Upper lobe of right lung (tissue), 1 donor: Measurements from ENCODE around the gene KHDC1. TPM values are rescaled to one million over a fixed set of nuclear protein-coding genes. Genes with fewer than 3 reads are reported as not detected.

Experiments
- ATAC-seq: fragments of 200-7000 bp; cut with Tn5 transposase; one replicate; pipeline ENCODE4 v1.9.1; 2020; ENCODE audit warnings: mild to moderate bottlenecking, moderate library complexity
- DNase-seq: peaks from one replicate; pipeline ENCODE4 v3.0.0-alpha.2; 2020
- H3K27ac ChIP-seq: fragments of 200-600 bp; one replicate; pipeline ENCODE4 v1.8.0; 2022
- H3K27me3 ChIP-seq: fragments of 200-600 bp; one replicate; pipeline ENCODE4 v1.8.0; 2022; ENCODE audit warnings: mild to moderate bottlenecking
- H3K36me3 ChIP-seq: fragments of 200-600 bp; one replicate; pipeline ENCODE4 v1.8.0; 2022
- H3K4me1 ChIP-seq: fragments of 200-600 bp; one replicate; pipeline ENCODE4 v1.8.0; 2022
- H3K4me3 ChIP-seq: fragments of 200-600 bp; one replicate; pipeline ENCODE4 v1.8.0; 2022; ENCODE audit warnings: mild to moderate bottlenecking
- H3K9me3 ChIP-seq: fragments of 200-600 bp; one replicate; pipeline ENCODE4 v1.8.0; 2022
- intact Hi-C: fragments of 100-400 bp; cut with DNase I; formaldehyde crosslinking; loops from one replicate; pipeline ENCODE4 v1.11.0; 2022
- total RNA-seq: library from RNA; stranded (reverse); fragmentation: NEBNext Ultra II Directional; extraction: Animal tissue kit (Norgen Biotek cat#: 25700); gene quantifications from one replicate; pipeline ENCODE4 v1.2.1, GENCODE V29; 2021
- TF ChIP-seq, protein P1 (sequence below): fragments of 200-600 bp; IDR thresholded peaks from one replicate; pipeline ENCODE4 v1.8.0; 2022; ENCODE audit warnings: antibody characterized with exemption
- donor health status: DM: no; HTN: yes; CAD: no; lungs with severe emphysema.

KHDC1 gene
- total RNA-seq, 1 donor from 2014 or later, result 1.9 TPM

DNA sequence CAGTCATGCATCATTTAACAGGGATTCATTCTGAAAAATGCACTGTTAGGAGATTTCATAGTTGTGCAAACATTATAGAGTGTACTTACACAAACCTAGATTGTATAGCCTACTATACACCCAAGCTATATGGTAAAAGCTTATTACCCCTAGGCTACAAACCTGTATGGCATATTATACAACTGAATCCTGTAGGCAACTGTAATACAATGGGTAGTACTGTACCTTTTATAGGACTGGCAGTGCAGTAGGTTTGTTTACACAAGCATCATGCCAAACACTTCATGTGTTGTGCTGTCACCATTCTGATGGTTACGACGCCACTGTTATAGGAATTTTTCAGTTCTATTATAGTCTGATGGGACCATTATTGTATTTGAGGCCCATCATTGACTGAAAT is 39.3 kb upstream of the KHDC1 start:
- no peaks in the 10 kb centered on the region for H3K4me1 ChIP-seq
- no peak overlapping the region for H3K4me3 ChIP-seq
- ATAC-seq (no peak), DNase-seq (no peak)
- intact Hi-C loops, result no loop called here
- H3K36me3 ChIP-seq, result no peaks in the 10 kb centered on the region
- no peak overlapping the region for H3K27ac ChIP-seq
- H3K27me3 ChIP-seq, result no peaks in the 10 kb centered on the region
- no peaks in the 10 kb centered on the region for H3K9me3 ChIP-seq
- TF ChIP-seq, protein P1, sequence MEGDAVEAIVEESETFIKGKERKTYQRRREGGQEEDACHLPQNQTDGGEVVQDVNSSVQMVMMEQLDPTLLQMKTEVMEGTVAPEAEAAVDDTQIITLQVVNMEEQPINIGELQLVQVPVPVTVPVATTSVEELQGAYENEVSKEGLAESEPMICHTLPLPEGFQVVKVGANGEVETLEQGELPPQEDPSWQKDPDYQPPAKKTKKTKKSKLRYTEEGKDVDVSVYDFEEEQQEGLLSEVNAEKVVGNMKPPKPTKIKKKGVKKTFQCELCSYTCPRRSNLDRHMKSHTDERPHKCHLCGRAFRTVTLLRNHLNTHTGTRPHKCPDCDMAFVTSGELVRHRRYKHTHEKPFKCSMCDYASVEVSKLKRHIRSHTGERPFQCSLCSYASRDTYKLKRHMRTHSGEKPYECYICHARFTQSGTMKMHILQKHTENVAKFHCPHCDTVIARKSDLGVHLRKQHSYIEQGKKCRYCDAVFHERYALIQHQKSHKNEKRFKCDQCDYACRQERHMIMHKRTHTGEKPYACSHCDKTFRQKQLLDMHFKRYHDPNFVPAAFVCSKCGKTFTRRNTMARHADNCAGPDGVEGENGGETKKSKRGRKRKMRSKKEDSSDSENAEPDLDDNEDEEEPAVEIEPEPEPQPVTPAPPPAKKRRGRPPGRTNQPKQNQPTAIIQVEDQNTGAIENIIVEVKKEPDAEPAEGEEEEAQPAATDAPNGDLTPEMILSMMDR, result no peak

DNA sequence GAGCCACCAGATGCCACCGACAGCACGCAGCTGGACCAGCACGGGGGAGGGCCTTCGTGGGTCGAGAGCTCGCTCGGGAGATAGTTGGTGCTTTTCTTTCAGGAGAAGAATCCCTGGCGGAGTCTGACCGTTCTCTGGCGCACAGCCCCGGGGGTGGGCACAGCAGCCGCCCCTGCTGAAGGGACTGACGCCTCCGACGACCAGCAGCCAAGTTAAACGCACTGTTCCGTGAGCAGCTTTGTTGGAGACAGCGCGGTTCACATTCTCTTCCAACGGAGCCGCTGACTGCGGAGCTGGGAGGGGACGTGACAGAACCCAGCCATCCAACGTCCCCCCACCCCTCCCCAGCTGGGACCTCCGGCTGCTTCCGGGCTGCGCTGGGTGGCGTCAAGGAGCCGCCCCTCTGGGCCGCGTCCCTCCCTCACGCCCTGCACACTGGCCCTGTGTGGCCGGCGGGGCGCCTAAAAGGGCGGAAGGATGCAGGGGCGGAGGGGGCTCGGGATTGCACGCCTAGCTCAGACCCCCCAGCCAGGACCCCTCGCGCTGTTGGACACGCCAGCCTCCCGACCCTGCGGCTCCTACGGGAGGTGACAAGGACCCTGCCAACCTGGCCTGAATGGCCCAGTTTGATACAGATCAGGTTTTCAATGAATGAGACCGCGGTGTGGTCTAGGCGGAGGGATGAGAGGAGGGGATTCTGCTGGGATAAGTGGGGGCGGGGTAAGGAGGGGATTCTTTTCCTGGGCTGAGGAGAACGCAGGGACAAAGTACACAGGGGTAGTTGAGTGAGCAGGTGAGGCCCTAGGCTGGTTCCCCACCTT is 36.4 kb upstream of the KHDC1 start:
- Histone ChIP-seq H3K9me3 (no peaks in the 10 kb centered on the region), H3K36me3 (no peaks in the 10 kb centered on the region), H3K4me1 (no peaks in the 10 kb centered on the region), H3K27me3 (no peaks in the 10 kb centered on the region), H3K27ac (no peak overlapping the region), H3K4me3 (no peak overlapping the region)
- TF ChIP-seq, protein P1, result no peak
- DNase-seq, result no peak
- intact Hi-C loops, result no loop called here
- ATAC-seq, result peak; percentile 52

DNA sequence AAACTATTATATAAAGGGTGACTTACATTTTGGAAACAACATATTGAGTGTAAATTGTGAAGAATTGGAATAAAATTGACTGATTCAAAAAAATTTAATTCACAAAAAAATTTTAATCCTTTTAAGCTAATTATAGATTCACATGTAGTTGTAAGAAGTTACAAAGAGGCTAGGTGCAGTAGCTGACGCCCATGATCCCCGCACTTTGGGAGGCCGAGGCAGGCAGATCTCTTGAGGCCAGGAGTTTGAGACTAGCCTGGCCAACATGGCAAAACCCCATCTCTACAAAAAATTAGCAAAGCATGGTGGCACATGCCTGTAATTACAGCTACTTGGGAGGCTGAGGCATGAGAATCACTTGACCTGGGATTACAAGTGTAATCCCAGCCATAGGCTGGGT is 30.3 kb upstream of the KHDC1 start:
- TF ChIP-seq, protein P1, result no peak
- Histone ChIP-seq H3K4me3 (no peak overlapping the region), H3K36me3 (no peaks in the 10 kb centered on the region), H3K27ac (no peak overlapping the region), H3K9me3 (no peaks in the 10 kb centered on the region), H3K4me1 (no peaks in the 10 kb centered on the region), H3K27me3 (no peaks in the 10 kb centered on the region)
- ATAC-seq (no peak), DNase-seq (no peak)
- intact Hi-C loops, result no loop called here

DNA sequence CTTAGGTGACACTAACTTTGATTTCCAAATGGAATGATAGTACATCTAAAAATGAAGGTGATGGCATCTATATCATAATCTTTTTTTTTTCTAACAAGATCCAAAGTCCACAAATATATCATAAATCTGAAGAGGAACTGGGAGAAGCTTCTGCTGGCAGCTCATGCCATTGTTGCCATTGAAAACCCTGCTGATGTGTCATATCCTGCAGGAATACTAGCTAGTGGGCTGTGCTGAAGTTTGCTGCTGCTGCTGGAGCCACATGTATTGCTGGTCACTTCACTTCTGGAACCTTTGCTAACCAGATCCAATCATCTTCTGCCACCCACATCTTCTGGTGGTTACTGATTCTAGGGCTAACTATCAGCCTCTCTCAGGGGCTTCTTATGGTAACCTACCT is 27.4 kb upstream of the KHDC1 start:
- Histone ChIP-seq H3K9me3 (no peaks in the 10 kb centered on the region), H3K4me1 (no peaks in the 10 kb centered on the region), H3K27me3 (no peaks in the 10 kb centered on the region), H3K4me3 (no peak overlapping the region), H3K27ac (no peak overlapping the region), H3K36me3 (no peaks in the 10 kb centered on the region)
- ATAC-seq (no peak), DNase-seq (no peak)
- intact Hi-C loops, result no loop called here
- TF ChIP-seq, protein P1, result no peak

DNA sequence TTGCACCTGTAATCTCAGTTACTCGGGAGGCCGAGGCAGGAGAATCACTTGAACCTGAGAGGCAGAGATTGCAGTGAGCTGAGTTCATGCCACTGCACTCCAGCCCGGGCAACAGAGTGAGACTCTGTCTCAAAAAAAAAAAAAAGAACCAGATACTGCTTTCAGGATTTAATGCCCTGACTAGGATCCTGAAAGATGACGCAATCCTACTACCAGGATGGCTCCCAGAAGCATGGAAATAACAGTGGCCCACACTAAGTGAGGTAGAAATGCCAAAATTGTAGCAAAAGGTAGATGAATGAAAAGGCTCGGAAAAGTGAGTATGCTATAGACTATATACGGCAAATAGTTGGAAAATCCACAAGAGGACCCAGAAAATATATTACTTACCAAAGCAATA is 23.8 kb upstream of the KHDC1 start:
- no peak for DNase-seq
- intact Hi-C loops, result no loop called here
- Histone ChIP-seq H3K4me1 (no peaks in the 10 kb centered on the region), H3K9me3 (no peaks in the 10 kb centered on the region), H3K36me3 (no peaks in the 10 kb centered on the region), H3K27me3 (no peaks in the 10 kb centered on the region), H3K4me3 (no peak overlapping the region), H3K27ac (no peak overlapping the region)
- TF ChIP-seq, protein P1, result no peak
- no peak for ATAC-seq
